OCI-LY1 (cell line): Measurements from ENCODE around the gene KCNIP3.

Source experiments
- H2AFZ ChIP-seq: fragments of 200-600 bp; sonication (generic), shearing (Covaris generic); 2 replicates; pipeline ENCODE4 v1.6.0; 2014; ENCODE audit warnings: antibody characterized with exemption, mild to moderate bottlenecking, low read length
- H3F3A ChIP-seq: fragments of 200-600 bp; sonication (generic), shearing (Covaris generic); 2 replicates; pipeline ENCODE4 v1.6.0; 2014; ENCODE audit warnings: mild to moderate bottlenecking, antibody characterized with exemption, low read length, moderate library complexity; ENCODE audit not compliant: insufficient read depth
- H3K27ac ChIP-seq: fragments of 200-600 bp; sonication (generic); 2 replicates; pipeline ENCODE4 v1.5.1; 2014; ENCODE audit warnings: low read length, mixed run types, mild to moderate bottlenecking, low read depth; ENCODE audit not compliant: poor library complexity, severe bottlenecking
- H3K27me3 ChIP-seq: fragments of 200-600 bp; sonication (generic); 2 replicates; pipeline ENCODE4 v1.6.0; 2014; ENCODE audit warnings: antibody characterized with exemption, mild to moderate bottlenecking, low read length, moderate library complexity; ENCODE audit not compliant: insufficient read depth
- H3K36me3 ChIP-seq: fragments of 200-600 bp; sonication (generic); 2 replicates; pipeline ENCODE4 v1.6.1; 2014; ENCODE audit warnings: mild to moderate bottlenecking, antibody characterized with exemption, low read length, moderate library complexity, mixed read lengths; ENCODE audit not compliant: insufficient read depth
- H3K4me1 ChIP-seq: fragments of 200-600 bp; sonication (generic); 2 replicates; pipeline ENCODE4 v1.5.1; 2014; ENCODE audit warnings: mild to moderate bottlenecking, low read length, moderate library complexity; ENCODE audit not compliant: insufficient read depth, severe bottlenecking
- H3K4me2 ChIP-seq: fragments of 200-600 bp; sonication (generic), shearing (Covaris generic); 2 replicates; pipeline ENCODE4 v1.6.1; 2014; ENCODE audit warnings: low read length
- H3K4me3 ChIP-seq: fragments of 200-600 bp; sonication (generic); 2 replicates; pipeline ENCODE4 v1.5.1; 2014; ENCODE audit warnings: low read length, low read depth, mild to moderate bottlenecking, mixed read lengths; ENCODE audit not compliant: poor library complexity, severe bottlenecking
- H3K79me2 ChIP-seq: fragments of 200-600 bp; shearing (Covaris generic); 2 replicates; pipeline ENCODE4 v1.6.1; 2016; ENCODE audit warnings: mixed run types, low read length, mixed read lengths; ENCODE audit not compliant: insufficient read depth
- H3K9ac ChIP-seq: fragments of 200-600 bp; sonication (generic), shearing (Covaris generic); 2 replicates; pipeline ENCODE4 v1.6.1; 2014; ENCODE audit warnings: mild to moderate bottlenecking, low read length, mixed read lengths
- H3K9me2 ChIP-seq: fragments of 200-600 bp; sonication (generic), shearing (Covaris generic); 2 replicates; pipeline ENCODE4 v1.6.1; 2014; ENCODE audit warnings: low read depth, mild to moderate bottlenecking, low read length, mixed read lengths
- H3K9me3 ChIP-seq: fragments of 200-600 bp; shearing (Covaris generic); 2 replicates; pipeline ENCODE4 v1.6.1; 2014; ENCODE audit warnings: low read length, mixed read lengths
- H4K20me1 ChIP-seq: fragments of 200-600 bp; sonication (generic), shearing (Covaris generic); 2 replicates; pipeline ENCODE4 v1.6.0; 2016; ENCODE audit warnings: mild to moderate bottlenecking, low read length; ENCODE audit not compliant: insufficient read depth
- EZH2 ChIP-seq: fragments of 200-600 bp; sonication (generic), shearing (Covaris generic); IDR thresholded peaks from 2 replicates; pipeline ENCODE4 v1.8.0; 2017; ENCODE audit warnings: borderline replicate concordance, mixed run types, mild to moderate bottlenecking, antibody characterized with exemption, low read length, moderate library complexity, mixed read lengths
- TF ChIP-seq, protein P1 (sequence below): fragments of 200-600 bp; sonication (generic), shearing (Covaris generic); IDR thresholded peaks from 2 replicates; pipeline ENCODE4 v1.5.1; 2017; ENCODE audit warnings: mild to moderate bottlenecking, antibody characterized with exemption, low read length, moderate library complexity, mixed read lengths

The KCNIP3 gene

DNA sequence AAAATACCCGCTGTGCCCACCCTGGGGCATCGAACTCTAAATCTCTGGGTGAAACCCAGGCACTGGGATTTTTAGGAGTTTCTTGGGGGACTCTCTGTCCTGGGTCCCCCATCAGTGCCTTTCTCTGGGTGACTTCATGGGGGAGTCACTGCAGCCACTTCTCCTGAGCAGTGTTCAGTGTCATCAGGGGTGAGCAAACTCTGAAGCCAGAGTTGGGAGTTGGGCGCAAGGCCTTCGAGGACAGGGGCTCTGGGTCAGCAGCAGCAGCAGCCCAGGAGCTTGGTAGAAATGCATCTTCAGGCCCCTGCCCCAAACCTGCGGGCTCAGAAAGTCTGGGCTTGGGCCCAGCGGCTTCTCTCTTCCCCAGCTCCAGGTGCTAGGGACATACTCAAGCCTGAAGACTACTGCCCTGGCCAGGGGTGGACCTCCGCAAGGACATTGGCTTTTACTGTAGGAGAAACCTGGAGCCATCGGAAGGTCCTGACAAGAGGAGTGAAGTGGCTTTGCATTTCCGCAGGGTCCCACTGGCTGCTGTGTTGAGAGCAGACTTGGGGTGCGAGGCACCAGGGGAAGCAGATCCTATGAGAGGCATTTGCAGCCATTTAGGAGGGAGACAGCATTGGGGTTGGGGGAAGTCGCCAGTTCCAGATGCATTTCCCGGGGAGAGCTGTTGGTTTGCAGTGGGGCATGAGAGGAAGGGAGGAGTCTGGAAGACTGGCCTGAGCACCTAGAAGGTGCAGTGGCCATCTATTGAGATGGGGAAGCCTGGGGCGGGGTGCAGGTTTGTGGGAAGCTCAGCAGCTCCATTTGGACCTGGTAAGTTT, 53.8 kb downstream of the KCNIP3 start:
- TF ChIP-seq EZH2, result no peak
- TF ChIP-seq, protein P1, sequence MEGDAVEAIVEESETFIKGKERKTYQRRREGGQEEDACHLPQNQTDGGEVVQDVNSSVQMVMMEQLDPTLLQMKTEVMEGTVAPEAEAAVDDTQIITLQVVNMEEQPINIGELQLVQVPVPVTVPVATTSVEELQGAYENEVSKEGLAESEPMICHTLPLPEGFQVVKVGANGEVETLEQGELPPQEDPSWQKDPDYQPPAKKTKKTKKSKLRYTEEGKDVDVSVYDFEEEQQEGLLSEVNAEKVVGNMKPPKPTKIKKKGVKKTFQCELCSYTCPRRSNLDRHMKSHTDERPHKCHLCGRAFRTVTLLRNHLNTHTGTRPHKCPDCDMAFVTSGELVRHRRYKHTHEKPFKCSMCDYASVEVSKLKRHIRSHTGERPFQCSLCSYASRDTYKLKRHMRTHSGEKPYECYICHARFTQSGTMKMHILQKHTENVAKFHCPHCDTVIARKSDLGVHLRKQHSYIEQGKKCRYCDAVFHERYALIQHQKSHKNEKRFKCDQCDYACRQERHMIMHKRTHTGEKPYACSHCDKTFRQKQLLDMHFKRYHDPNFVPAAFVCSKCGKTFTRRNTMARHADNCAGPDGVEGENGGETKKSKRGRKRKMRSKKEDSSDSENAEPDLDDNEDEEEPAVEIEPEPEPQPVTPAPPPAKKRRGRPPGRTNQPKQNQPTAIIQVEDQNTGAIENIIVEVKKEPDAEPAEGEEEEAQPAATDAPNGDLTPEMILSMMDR, result no peak
- H2AFZ ChIP-seq, result no peak overlapping the region

DNA sequence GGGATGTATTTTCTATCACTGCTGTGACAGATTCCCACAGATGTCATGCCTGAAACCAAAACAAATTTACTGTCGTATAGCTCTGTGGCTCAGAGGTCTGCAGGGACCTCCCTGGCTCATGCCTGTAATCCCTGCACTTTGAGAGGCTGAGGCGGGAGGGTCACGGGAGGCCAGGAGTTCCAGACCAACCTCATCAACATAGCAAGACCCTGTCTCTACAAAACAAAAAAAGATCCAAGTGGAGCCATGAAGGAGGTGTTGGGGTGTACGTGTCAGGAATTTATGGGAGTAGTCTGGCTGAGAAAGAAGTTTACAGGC, 54.4 kb downstream of the KCNIP3 start:
- H3K36me3 ChIP-seq, result no peaks in the 10 kb centered on the region
- no peak overlapping the region for H3K9ac ChIP-seq
- H3K79me2 ChIP-seq, result no peaks in the 10 kb centered on the region
- TF ChIP-seq, protein P1, result no peak
- TF ChIP-seq EZH2, result no peak
- H3K27ac ChIP-seq, result no peak overlapping the region
- H3K4me1 ChIP-seq, result no peaks in the 10 kb centered on the region
- H2AFZ ChIP-seq, result no peak overlapping the region
- no peaks in the 10 kb centered on the region for H3K27me3 ChIP-seq
- no peaks in the 10 kb centered on the region for H4K20me1 ChIP-seq
- H3K4me3 ChIP-seq, result no peak overlapping the region
- H3K9me3 ChIP-seq, result no peaks in the 10 kb centered on the region
- no peaks in the 10 kb centered on the region for H3K9me2 ChIP-seq
- no peaks in the 10 kb centered on the region for H3F3A ChIP-seq
- no peak overlapping the region for H3K4me2 ChIP-seq

More for the DNA sequence above, 53.8 kb downstream of the KCNIP3 start:
- Histone ChIP-seq H4K20me1 (no peaks in the 10 kb centered on the region), H3K9me2 (no peaks in the 10 kb centered on the region), H3K27ac (no peak overlapping the region), H3K9ac (no peak overlapping the region), H3K36me3 (no peaks in the 10 kb centered on the region), H3K79me2 (no peaks in the 10 kb centered on the region), H3K9me3 (no peaks in the 10 kb centered on the region), H3K4me3 (no peak overlapping the region), H3K27me3 (no peaks in the 10 kb centered on the region), H3K4me1 (no peaks in the 10 kb centered on the region), H3F3A (no peaks in the 10 kb centered on the region), H3K4me2 (no peak overlapping the region)

DNA sequence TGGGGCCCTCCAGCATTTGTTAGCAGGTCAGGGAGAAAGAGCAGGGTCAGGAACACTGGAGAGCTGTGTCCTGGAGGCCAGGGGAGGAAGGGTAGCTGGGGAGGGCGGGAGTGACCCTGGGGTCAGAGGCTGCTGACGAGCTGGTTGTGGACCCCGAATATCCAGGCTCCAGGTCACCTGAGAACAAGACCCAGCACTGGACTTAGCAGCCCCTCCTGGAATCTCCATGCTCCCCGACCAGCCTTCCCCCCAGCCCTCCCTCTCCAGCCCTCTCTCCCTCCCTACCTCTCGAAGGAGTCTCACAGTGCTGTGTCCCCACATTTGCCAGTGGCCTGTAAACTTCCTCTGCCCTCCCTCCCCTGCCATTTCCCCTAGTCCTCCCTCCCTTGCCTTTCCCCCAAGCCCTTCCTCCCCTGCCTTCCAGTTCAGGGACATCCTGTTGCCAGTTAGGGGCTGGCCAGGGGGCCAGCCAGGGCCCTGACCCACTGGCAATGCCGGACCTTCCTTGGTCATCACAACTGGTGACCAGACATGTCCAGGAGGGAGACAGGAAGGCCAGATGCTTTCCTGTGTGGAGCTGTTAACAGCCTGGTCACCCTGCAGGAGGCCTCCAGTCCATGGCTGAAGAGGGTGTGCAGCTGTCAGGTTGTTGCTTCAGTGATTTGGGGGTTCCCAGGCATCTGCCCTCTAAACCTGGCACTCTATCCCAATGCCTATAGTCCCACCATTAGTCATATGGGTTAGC, 55.3 kb downstream of the KCNIP3 start:
- Histone ChIP-seq H3K9me2 (no peaks in the 10 kb centered on the region), H3K79me2 (no peaks in the 10 kb centered on the region), H3K27me3 (no peaks in the 10 kb centered on the region), H3K4me3 (no peak overlapping the region), H3K9ac (no peak overlapping the region), H3K9me3 (no peaks in the 10 kb centered on the region), H2AFZ (no peak overlapping the region), H3K4me2 (no peak overlapping the region), H3K36me3 (no peaks in the 10 kb centered on the region), H3K4me1 (no peaks in the 10 kb centered on the region), H4K20me1 (no peaks in the 10 kb centered on the region), H3K27ac (no peak overlapping the region), H3F3A (no peaks in the 10 kb centered on the region)
- TF ChIP-seq, protein P1, result no peak
- TF ChIP-seq EZH2, result no peak
